HEK293 (cell line): ENCODE data around the gene MNDA.

Experiments used
- CTCF ChIA-PET: fragments of 350-600 bp; formaldehyde crosslinking; extraction: SDS; loops from one replicate; lab custom pipeline; 2021; ENCODE audit warnings: antibody characterized with exemption; lab: Yijun Ruan, JAX
- POLR2A ChIA-PET: fragments of 300-600 bp; formaldehyde crosslinking; extraction: SDS; loops from one replicate; lab custom pipeline; 2020; ENCODE audit warnings: antibody characterized with exemption, inconsistent platforms; lab: Yijun Ruan, JAX
- H3K27ac ChIP-seq: fragments of 200-500 bp; sonication (Bioruptor generic); 2 replicates; pipeline ENCODE4 v1.5.1; 2014; ENCODE audit warnings: low read depth, low read length, control low read depth, inconsistent platforms; ENCODE audit errors: extremely low read depth
- H3K36me3 ChIP-seq, 2 experiments: fragments of 200-500 bp in 1 of 2; sonication (Bioruptor generic) in 1 of 2; 1 replicate in 1 of 2; 2 replicates in 1 of 2; pipeline ENCODE4 v1.5.1; 2014 to 2017; ENCODE audit warnings: inconsistent platforms in 2 of 2, low read length in 2 of 2; ENCODE audit not compliant: control insufficient read depth in 2 of 2, insufficient read depth in 1 of 2
- H3K4me1 ChIP-seq: fragments of 200-500 bp; sonication (Bioruptor generic); 2 replicates; pipeline ENCODE4 v1.5.1; 2014; ENCODE audit warnings: mild to moderate bottlenecking, low read length, inconsistent platforms; ENCODE audit not compliant: control insufficient read depth, insufficient read depth
- H3K4me3 ChIP-seq: 2 replicates; pipeline ENCODE4 v1.5.1; 2011; ENCODE audit warnings: low read depth, mild to moderate bottlenecking, control low read depth, low read length, moderate library complexity
- H3K9me3 ChIP-seq: fragments of 200-500 bp; sonication (Bioruptor generic); 2 replicates; pipeline ENCODE4 v1.5.1; 2014; ENCODE audit warnings: low read depth, low read length, inconsistent platforms; ENCODE audit not compliant: control insufficient read depth, insufficient read depth
- YY2 ChIP-seq: fragments of 450-650 bp; formaldehyde crosslinking; IDR thresholded peaks from 2 replicates; pipeline ENCODE4 v1.5.1; 2016; ENCODE audit warnings: missing biosample characterization, missing genetic modification characterization
- ZFP69B ChIP-seq: fragments of 450-650 bp; formaldehyde crosslinking; IDR thresholded peaks from 2 replicates; pipeline ENCODE4 v1.5.1; 2016; ENCODE audit warnings: missing biosample characterization, missing genetic modification characterization
- ZNF138 ChIP-seq: fragments of 450-650 bp; formaldehyde crosslinking; IDR thresholded peaks from 2 replicates; pipeline ENCODE4 v1.5.1; 2016; ENCODE audit warnings: missing biosample characterization, missing genetic modification characterization, borderline replicate concordance
- ZNF155 ChIP-seq: fragments of 450-650 bp; formaldehyde crosslinking; IDR thresholded peaks from 2 replicates; pipeline ENCODE4 v1.5.1; 2016; ENCODE audit warnings: missing biosample characterization, missing genetic modification characterization
- ZNF211 ChIP-seq: fragments of 450-650 bp; formaldehyde crosslinking; IDR thresholded peaks from 2 replicates; pipeline ENCODE4 v1.5.1; 2016; ENCODE audit warnings: low read depth, missing biosample characterization, missing genetic modification characterization
- ZNF239 ChIP-seq: fragments of 450-650 bp; formaldehyde crosslinking; IDR thresholded peaks from 2 replicates; pipeline ENCODE4 v1.5.1; 2016; ENCODE audit warnings: missing biosample characterization, missing genetic modification characterization
- ZNF37A ChIP-seq: fragments of 450-650 bp; IDR thresholded peaks from 2 replicates; pipeline ENCODE4 v1.5.1; 2018; ENCODE audit warnings: missing biosample characterization, missing genetic modification characterization
- ZNF433 ChIP-seq: fragments of 450-650 bp; formaldehyde crosslinking; IDR thresholded peaks from 2 replicates; pipeline ENCODE4 v1.5.1; 2016; ENCODE audit warnings: missing biosample characterization, missing genetic modification characterization, low read depth
- ZNF585B ChIP-seq: fragments of 450-650 bp; formaldehyde crosslinking; IDR thresholded peaks from 2 replicates; pipeline ENCODE4 v1.5.1; 2016; ENCODE audit warnings: missing biosample characterization, missing genetic modification characterization
- ZNF610 ChIP-seq: fragments of 450-650 bp; formaldehyde crosslinking; IDR thresholded peaks from 2 replicates; pipeline ENCODE4 v1.5.1; 2016; ENCODE audit warnings: missing biosample characterization, missing genetic modification characterization, borderline replicate concordance
- ZNF623 ChIP-seq: fragments of 450-650 bp; formaldehyde crosslinking; IDR thresholded peaks from 2 replicates; pipeline ENCODE4 v1.5.1; 2016; ENCODE audit warnings: missing biosample characterization, missing genetic modification characterization
- ZNF660 ChIP-seq: fragments of 450-650 bp; IDR thresholded peaks from 2 replicates; pipeline ENCODE4 v1.5.1; 2018; ENCODE audit warnings: missing biosample characterization, mild to moderate bottlenecking, missing genetic modification characterization
- ZNF792 ChIP-seq: fragments of 450-650 bp; formaldehyde crosslinking; IDR thresholded peaks from 2 replicates; pipeline ENCODE4 v1.5.1; 2016; ENCODE audit warnings: missing biosample characterization, missing genetic modification characterization
- ZNF830 ChIP-seq: fragments of 450-650 bp; IDR thresholded peaks from 2 replicates; pipeline ENCODE4 v1.5.0; 2018; ENCODE audit warnings: missing biosample characterization, missing genetic modification characterization, low read depth, mild to moderate bottlenecking, moderate library complexity
- TF ChIP-seq, protein P1 (sequence below): fragments of 450-650 bp; formaldehyde crosslinking; IDR thresholded peaks from 2 replicates; pipeline ENCODE4 v1.5.1; 2017; ENCODE audit warnings: missing biosample characterization, missing genetic modification characterization
- TF ChIP-seq, protein P2 (sequence below): fragments of 450-650 bp; formaldehyde crosslinking; IDR thresholded peaks from 2 replicates; pipeline ENCODE4 v1.5.1; 2016; ENCODE audit warnings: missing biosample characterization, missing genetic modification characterization
- TF ChIP-seq, protein P3 (sequence below): fragments of 450-650 bp; formaldehyde crosslinking; IDR thresholded peaks from 2 replicates; pipeline ENCODE4 v1.5.1; 2016; ENCODE audit warnings: missing biosample characterization, missing genetic modification characterization

MNDA gene

DNA sequence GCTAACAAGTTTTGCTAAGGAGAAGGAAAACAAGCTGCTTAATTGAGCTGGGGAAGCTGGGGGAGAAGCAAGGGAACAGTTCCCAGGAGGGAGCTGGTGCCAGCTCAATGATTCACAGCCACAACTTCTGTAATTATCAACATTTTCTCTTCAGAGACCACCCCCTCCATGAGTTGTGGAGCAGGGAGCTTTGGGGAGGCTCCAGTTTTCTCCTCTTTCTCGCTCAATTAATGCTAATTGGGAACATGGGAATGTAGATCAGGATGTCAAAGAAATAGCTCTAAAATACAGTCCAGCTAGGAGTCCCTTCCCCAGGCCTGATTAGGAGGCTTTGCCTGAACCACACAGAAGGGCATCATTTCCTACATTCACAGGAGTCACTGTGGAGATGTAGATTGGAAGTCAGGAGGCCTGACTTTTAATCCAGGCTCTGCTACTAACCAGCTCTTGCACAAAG is 12.1 kb upstream of the MNDA start:
- CTCF ChIA-PET: interaction anchor here (0.6 to 0.8 kb wide), 2 partner anchors 180 to 395 kb away, joined by 3 read pairs; no protein-coding TSS in a partner anchor
- POLR2A ChIA-PET: no interaction called here
- TF ChIP-seq ZNF585B (tag by site-specific recombination): no peak
- no peak for TF ChIP-seq ZNF211 (tag by site-specific recombination)
- TF ChIP-seq ZNF610 (tag by site-specific recombination): no peak
- no peak for TF ChIP-seq ZNF830 (tag by site-specific recombination)
- no peak for TF ChIP-seq ZFP69B (tag by site-specific recombination)
- TF ChIP-seq, protein P1, sequence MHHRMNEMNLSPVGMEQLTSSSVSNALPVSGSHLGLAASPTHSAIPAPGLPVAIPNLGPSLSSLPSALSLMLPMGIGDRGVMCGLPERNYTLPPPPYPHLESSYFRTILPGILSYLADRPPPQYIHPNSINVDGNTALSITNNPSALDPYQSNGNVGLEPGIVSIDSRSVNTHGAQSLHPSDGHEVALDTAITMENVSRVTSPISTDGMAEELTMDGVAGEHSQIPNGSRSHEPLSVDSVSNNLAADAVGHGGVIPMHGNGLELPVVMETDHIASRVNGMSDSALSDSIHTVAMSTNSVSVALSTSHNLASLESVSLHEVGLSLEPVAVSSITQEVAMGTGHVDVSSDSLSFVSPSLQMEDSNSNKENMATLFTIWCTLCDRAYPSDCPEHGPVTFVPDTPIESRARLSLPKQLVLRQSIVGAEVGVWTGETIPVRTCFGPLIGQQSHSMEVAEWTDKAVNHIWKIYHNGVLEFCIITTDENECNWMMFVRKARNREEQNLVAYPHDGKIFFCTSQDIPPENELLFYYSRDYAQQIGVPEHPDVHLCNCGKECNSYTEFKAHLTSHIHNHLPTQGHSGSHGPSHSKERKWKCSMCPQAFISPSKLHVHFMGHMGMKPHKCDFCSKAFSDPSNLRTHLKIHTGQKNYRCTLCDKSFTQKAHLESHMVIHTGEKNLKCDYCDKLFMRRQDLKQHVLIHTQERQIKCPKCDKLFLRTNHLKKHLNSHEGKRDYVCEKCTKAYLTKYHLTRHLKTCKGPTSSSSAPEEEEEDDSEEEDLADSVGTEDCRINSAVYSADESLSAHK (tag by site-specific recombination): no peak
- no peak for TF ChIP-seq ZNF239 (tag by site-specific recombination)
- TF ChIP-seq, protein P2, sequence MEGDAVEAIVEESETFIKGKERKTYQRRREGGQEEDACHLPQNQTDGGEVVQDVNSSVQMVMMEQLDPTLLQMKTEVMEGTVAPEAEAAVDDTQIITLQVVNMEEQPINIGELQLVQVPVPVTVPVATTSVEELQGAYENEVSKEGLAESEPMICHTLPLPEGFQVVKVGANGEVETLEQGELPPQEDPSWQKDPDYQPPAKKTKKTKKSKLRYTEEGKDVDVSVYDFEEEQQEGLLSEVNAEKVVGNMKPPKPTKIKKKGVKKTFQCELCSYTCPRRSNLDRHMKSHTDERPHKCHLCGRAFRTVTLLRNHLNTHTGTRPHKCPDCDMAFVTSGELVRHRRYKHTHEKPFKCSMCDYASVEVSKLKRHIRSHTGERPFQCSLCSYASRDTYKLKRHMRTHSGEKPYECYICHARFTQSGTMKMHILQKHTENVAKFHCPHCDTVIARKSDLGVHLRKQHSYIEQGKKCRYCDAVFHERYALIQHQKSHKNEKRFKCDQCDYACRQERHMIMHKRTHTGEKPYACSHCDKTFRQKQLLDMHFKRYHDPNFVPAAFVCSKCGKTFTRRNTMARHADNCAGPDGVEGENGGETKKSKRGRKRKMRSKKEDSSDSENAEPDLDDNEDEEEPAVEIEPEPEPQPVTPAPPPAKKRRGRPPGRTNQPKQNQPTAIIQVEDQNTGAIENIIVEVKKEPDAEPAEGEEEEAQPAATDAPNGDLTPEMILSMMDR (tag by site-specific recombination): no peak
- no peak for TF ChIP-seq ZNF138 (tag by site-specific recombination)
- TF ChIP-seq ZNF623 (tag by site-specific recombination): no peak
- no peak for TF ChIP-seq ZNF37A (tag by site-specific recombination)
- TF ChIP-seq ZNF660 (tag by site-specific recombination): no peak
- TF ChIP-seq, protein P3, sequence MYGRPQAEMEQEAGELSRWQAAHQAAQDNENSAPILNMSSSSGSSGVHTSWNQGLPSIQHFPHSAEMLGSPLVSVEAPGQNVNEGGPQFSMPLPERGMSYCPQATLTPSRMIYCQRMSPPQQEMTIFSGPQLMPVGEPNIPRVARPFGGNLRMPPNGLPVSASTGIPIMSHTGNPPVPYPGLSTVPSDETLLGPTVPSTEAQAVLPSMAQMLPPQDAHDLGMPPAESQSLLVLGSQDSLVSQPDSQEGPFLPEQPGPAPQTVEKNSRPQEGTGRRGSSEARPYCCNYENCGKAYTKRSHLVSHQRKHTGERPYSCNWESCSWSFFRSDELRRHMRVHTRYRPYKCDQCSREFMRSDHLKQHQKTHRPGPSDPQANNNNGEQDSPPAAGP: no peak
- TF ChIP-seq ZNF792 (tag by site-specific recombination): no peak
- TF ChIP-seq YY2 (tag by site-specific recombination): no peak
- TF ChIP-seq ZNF433 (tag by site-specific recombination): no peak
- TF ChIP-seq, all 188 proteins: peak for 0

DNA sequence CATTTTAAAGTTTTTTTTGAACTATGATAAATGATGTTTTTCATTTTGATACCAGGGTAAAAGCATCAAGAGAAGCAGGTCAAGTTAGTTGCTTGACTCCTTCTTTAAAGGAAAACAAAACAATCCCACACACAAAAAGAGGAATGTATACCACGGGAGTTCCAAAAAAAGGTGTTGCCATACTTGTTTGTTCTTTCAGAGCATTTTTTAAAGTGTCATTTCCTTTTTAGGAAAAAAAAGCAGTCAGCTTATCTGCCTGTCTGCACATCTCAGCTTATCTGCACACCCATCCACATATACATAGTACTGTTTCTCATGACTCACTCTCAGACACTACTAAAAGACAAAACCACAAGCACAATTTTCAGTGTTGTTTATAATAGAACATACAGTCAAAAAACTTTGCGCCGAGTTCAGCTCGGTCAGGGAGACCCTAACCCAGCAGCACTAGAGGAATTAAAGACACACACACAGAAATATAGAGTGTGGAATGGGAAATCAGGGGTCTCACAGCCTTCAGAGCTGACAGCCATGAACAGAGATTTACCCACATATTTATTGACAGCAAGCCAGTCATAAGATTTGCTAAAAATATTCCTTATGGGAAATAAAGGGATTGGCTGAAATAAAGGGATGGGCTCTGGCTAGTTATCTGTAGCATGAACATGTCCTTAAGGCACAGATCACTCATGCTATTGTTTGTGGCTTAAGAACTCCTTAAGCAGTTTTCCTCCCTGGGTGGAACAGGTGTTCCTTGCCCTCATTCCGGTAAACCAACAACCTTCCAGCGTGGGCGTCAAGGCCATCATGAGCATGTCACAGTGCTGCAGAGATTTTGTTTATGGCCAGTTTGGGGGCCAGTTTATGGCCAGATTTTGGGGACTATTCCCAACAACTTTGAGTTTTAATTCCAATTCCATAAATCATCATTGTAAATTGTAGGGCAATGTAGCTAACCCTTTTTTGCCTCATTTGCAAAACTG is 11.4 kb upstream of the MNDA start:
- H3K4me3 ChIP-seq: no peak overlapping the region
- H3K4me1 ChIP-seq: no peaks in the 10 kb centered on the region
- H3K36me3 ChIP-seq: no peaks in the 10 kb centered on the region
- no peak for TF ChIP-seq ZNF155 (tag by site-specific recombination)
- TF ChIP-seq, all 188 proteins: peak for 0
- CTCF ChIA-PET: no interaction called here
- POLR2A ChIA-PET: no interaction called here
- no peak overlapping the region for H3K27ac ChIP-seq
- H3K9me3 ChIP-seq: no peaks in the 10 kb centered on the region

More for the DNA sequence above, 12.1 kb upstream of the MNDA start:
- Histone ChIP-seq H3K27ac (no peak overlapping the region), H3K9me3 (no peaks in the 10 kb centered on the region), H3K36me3 (no peaks in the 10 kb centered on the region), H3K4me3 (no peak overlapping the region), H3K4me1 (no peaks in the 10 kb centered on the region)
